Panc1 (cell line): ENCODE measurements around the gene CELF2. TPM values are rescaled to one million over a fixed set of nuclear protein-coding genes. Genes with fewer than 3 reads are reported as not detected.

Source experiments
- ATAC-seq: fragments of 200-7000 bp; cut with Tn5 transposase; 2 replicates; pipeline ENCODE4 v1.9.1; 2020; ENCODE audit warnings: mild to moderate bottlenecking, moderate library complexity
- BruUV-seq: library from RNA; stranded (reverse); fragments of 400-500 nt; replicated peaks from 2 replicates; lab custom pipeline; 2021; lab: Mats Ljungman, UMichigan
- CTCF ChIA-PET: fragments of 300-600 bp; sonication (Branson Sonifier 250); formaldehyde crosslinking; loops from one replicate; lab custom pipeline; 2022; ENCODE audit warnings: antibody characterized with exemption; lab: Charles Lee
- POLR2A ChIA-PET: fragments of 300-600 bp; sonication (Branson Sonifier 250); formaldehyde crosslinking; loops from one replicate; lab custom pipeline; 2022; ENCODE audit warnings: antibody characterized with exemption; lab: Charles Lee
- DNase-seq: peaks from one replicate; pipeline ENCODE4 v3.0.0-alpha.2; 2010; ENCODE audit warnings: low read depth, low spot score
- H3K27ac ChIP-seq: 2 replicates; pipeline ENCODE4 v1.5.1; 2011; ENCODE audit warnings: mild to moderate bottlenecking, low read length, inconsistent platforms
- H3K27me3 ChIP-seq: fragments of 200-500 bp; sonication (Bioruptor generic); 2 replicates; pipeline ENCODE4 v1.6.0; 2014; ENCODE audit warnings: low read length, inconsistent platforms; ENCODE audit not compliant: control insufficient read depth, insufficient read depth
- H3K36me3 ChIP-seq: fragments of 200-500 bp; sonication (Bioruptor generic); 2 replicates; pipeline ENCODE4 v1.5.1; 2014; ENCODE audit warnings: inconsistent platforms, mild to moderate bottlenecking, low read length, moderate library complexity; ENCODE audit not compliant: control insufficient read depth, insufficient read depth
- H3K4me1 ChIP-seq: 2 replicates; pipeline ENCODE4 v1.5.1; 2011; ENCODE audit warnings: inconsistent platforms, mild to moderate bottlenecking, low read length, moderate library complexity; ENCODE audit not compliant: control insufficient read depth, insufficient read depth
- H3K4me3 ChIP-seq, 2 experiments: 2 replicates each; pipeline ENCODE4 v1.5.1; 2011 to 2012; ENCODE audit warnings: low read depth in 2 of 2, low read length in 2 of 2, mild to moderate bottlenecking in 2 of 2, inconsistent platforms in 1 of 2, moderate library complexity in 1 of 2
- H3K9me3 ChIP-seq: fragments of 200-500 bp; sonication (Bioruptor generic); 2 replicates; pipeline ENCODE4 v1.5.1; 2014; ENCODE audit warnings: low read depth, mild to moderate bottlenecking, inconsistent platforms, low read length, moderate library complexity; ENCODE audit not compliant: control insufficient read depth, insufficient read depth
- POLR2AphosphoS5 ChIP-seq: IDR thresholded peaks from 2 replicates; pipeline ENCODE4 v1.6.1; 2012; ENCODE audit warnings: mild to moderate bottlenecking, low read depth, low read length, moderate library complexity
- REST ChIP-seq, 2 experiments: IDR thresholded peaks; 2 replicates each; pipeline ENCODE4 v1.6.1; 2011 to 2012; ENCODE audit warnings: low read depth in 2 of 2, control low read depth in 1 of 2, low read length in 1 of 2, mild to moderate bottlenecking in 1 of 2, moderate library complexity in 1 of 2; ENCODE audit not compliant: insufficient read depth in 1 of 2
- SIN3A ChIP-seq: IDR thresholded peaks from 2 replicates; pipeline ENCODE4 v1.6.1; 2012; ENCODE audit warnings: low read depth, mild to moderate bottlenecking, low read length, moderate library complexity, borderline replicate concordance; ENCODE audit not compliant: insufficient read depth
- TCF7L2 ChIP-seq: IDR thresholded peaks from 2 replicates; pipeline ENCODE4 v1.6.1; 2011; ENCODE audit warnings: mild to moderate bottlenecking, low read depth, low read length, inconsistent platforms
- in situ Hi-C: cut with HindIII; loops from 2 replicates; pipeline ENCODE4 v1.10.0; 2016; ENCODE audit warnings: low sequenced_read_pairs, low pct_unique_long_range_greater_than_20kb
- intact Hi-C: fragments of 100-400 bp; cut with micrococcal nuclease; formaldehyde crosslinking; loops from one replicate; pipeline ENCODE4 v1.10.0; 2022; ENCODE audit not compliant: unreplicated experiment
- total RNA-seq: library from RNA; stranded (reverse); gene quantifications from one replicate; pipeline ENCODE4 v1.2.1, GENCODE V29; 2021; ENCODE audit not compliant: unreplicated experiment
- TF ChIP-seq, protein P1 (sequence below): fragments of 450-650 bp; IDR thresholded peaks from 2 replicates; pipeline ENCODE4 v1.5.1; 2017; ENCODE audit warnings: mild to moderate bottlenecking

Gene CELF2
- total RNA-seq, 1 experiment from 2014 or later: 0.44 TPM

DNA sequence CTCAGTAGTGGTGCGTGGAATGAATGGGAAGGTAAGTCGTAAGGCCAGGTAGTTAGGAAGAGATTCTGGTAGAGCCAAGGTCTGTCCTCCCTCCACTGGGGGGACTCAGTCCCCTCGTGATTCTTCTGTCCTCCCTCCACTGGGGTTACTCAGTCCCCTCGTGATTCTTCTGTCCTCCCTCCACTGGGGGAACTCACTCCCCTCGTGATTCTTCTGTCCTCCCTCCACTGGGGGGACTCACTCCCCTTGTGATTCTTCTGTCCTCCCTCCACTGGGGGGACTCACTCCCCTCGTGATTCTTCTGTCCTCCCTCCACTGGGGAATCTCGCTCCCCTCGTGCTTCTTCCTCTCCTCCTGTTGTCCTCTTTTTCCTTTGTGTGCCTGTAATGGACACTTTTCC, 125.1 kb downstream of the CELF2 start:
- BruUV-seq: no TSS peak
- H3K27me3 ChIP-seq: no peaks in the 10 kb centered on the region
- H3K27ac ChIP-seq: no peak overlapping the region
- no peaks in the 10 kb centered on the region for H3K4me1 ChIP-seq
- TF ChIP-seq, protein P1, sequence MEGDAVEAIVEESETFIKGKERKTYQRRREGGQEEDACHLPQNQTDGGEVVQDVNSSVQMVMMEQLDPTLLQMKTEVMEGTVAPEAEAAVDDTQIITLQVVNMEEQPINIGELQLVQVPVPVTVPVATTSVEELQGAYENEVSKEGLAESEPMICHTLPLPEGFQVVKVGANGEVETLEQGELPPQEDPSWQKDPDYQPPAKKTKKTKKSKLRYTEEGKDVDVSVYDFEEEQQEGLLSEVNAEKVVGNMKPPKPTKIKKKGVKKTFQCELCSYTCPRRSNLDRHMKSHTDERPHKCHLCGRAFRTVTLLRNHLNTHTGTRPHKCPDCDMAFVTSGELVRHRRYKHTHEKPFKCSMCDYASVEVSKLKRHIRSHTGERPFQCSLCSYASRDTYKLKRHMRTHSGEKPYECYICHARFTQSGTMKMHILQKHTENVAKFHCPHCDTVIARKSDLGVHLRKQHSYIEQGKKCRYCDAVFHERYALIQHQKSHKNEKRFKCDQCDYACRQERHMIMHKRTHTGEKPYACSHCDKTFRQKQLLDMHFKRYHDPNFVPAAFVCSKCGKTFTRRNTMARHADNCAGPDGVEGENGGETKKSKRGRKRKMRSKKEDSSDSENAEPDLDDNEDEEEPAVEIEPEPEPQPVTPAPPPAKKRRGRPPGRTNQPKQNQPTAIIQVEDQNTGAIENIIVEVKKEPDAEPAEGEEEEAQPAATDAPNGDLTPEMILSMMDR: no peak
- TF ChIP-seq POLR2AphosphoS5 (no peak), TCF7L2 (no peak), REST (IDR thresholded peaks at IDR 0.05; ENCODE audit: insufficient read depth in 1 of 2, low read depth in 2 of 2, low read length in 1 of 2) (no peak), SIN3A (no peak)
- intact Hi-C loops: no loop called here
- no peaks in the 10 kb centered on the region for H3K36me3 ChIP-seq
- ATAC-seq (no peak), DNase-seq (no peak)
- H3K4me3 ChIP-seq: no peak overlapping the region
- in situ Hi-C loops: no loop called here
- ChIA-PET POLR2A (no interaction called here), CTCF (no interaction called here)
- no peaks in the 10 kb centered on the region for H3K9me3 ChIP-seq

DNA sequence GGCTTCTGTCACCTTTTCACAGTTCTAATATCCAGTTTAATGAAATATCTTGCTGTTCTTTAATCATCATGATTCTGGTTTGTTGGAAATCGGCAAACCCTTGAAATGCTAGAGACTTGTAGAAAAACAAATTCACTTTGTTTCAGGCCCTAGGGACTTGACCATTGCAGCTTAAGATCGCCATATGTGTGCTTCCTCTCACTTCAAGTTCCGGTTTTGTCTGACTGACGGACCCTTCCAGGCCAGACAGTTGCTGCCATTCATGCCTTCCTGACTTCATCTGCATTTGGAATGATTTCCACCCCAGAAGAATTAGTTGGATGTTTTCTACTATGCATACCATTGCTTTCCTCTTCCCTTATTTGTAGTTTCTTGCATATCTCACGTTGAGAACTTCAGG, 125.6 kb downstream of the CELF2 start:
- Histone ChIP-seq H3K4me3 (no peak overlapping the region), H3K27ac (no peak overlapping the region), H3K27me3 (no peaks in the 10 kb centered on the region), H3K4me1 (no peaks in the 10 kb centered on the region), H3K36me3 (no peaks in the 10 kb centered on the region), H3K9me3 (no peaks in the 10 kb centered on the region)
- POLR2A ChIA-PET: no interaction called here
- TF ChIP-seq, protein P1: no peak
- TF ChIP-seq POLR2AphosphoS5: no peak
- TF ChIP-seq SIN3A: no peak
- TF ChIP-seq REST (IDR thresholded peaks at IDR 0.05; ENCODE audit: insufficient read depth in 1 of 2, low read depth in 2 of 2, low read length in 1 of 2): no peak
- in situ Hi-C loops (no loop called here), intact Hi-C loops (no loop called here)
- CTCF ChIA-PET: no interaction called here
- DNase-seq: no peak
- BruUV-seq: no TSS peak
- no peak for ATAC-seq
